Neural progenitor cell (in vitro differentiated cells): ENCODE data around the gene DHRS12. TPM values are rescaled to one million over a fixed set of nuclear protein-coding genes. Genes with fewer than 3 reads are reported as not detected.

Experiments
- DNase-seq: peaks from one replicate; pipeline ENCODE4 v3.0.0-alpha.2; 2016; ENCODE audit warnings: low spot score
- H2AFZ ChIP-seq: fragments of 200-600 bp; sonication (generic); replicated peaks from 2 replicates; pipeline ENCODE4 v1.6.1; 2016; ENCODE audit warnings: antibody characterized with exemption
- H3F3A ChIP-seq: fragments of 200-600 bp; sonication (generic); 2 replicates; pipeline ENCODE4 v1.6.1; 2016; ENCODE audit warnings: antibody characterized with exemption, low read depth
- H3K27ac ChIP-seq: fragments of 200-600 bp; sonication (generic); 2 replicates; pipeline ENCODE4 v1.5.1; 2016; ENCODE audit warnings: mild to moderate bottlenecking
- H3K27me3 ChIP-seq: fragments of 200-600 bp; sonication (generic); 2 replicates; pipeline ENCODE4 v1.6.1; 2016; ENCODE audit warnings: mild to moderate bottlenecking, moderate library complexity
- H3K36me3 ChIP-seq: fragments of 200-600 bp; sonication (generic); 2 replicates; pipeline ENCODE4 v1.5.1; 2016
- H3K4me1 ChIP-seq: fragments of 200-600 bp; sonication (generic); 2 replicates; pipeline ENCODE4 v1.6.1; 2016; ENCODE audit warnings: mixed run types
- H3K4me2 ChIP-seq: fragments of 200-600 bp; sonication (generic); 2 replicates; pipeline ENCODE4 v1.6.1; 2016
- H3K4me3 ChIP-seq: fragments of 200-600 bp; sonication (generic); 2 replicates; pipeline ENCODE4 v1.5.1; 2016
- H3K79me2 ChIP-seq: fragments of 200-600 bp; sonication (generic); 2 replicates; pipeline ENCODE4 v1.6.1; 2016; ENCODE audit warnings: low read depth
- H3K9ac ChIP-seq: fragments of 200-600 bp; sonication (generic); 2 replicates; pipeline ENCODE4 v1.6.1; 2016
- H3K9me3 ChIP-seq: fragments of 200-600 bp; sonication (generic); 2 replicates; pipeline ENCODE4 v1.5.1; 2016; ENCODE audit warnings: low read depth
- H4K20me1 ChIP-seq: fragments of 200-600 bp; sonication (generic); 2 replicates; pipeline ENCODE4 v1.6.1; 2016; ENCODE audit warnings: low read depth
- H3K27ac Mint-ChIP-seq: 3 replicates; pipeline ENCODE4 v1.8.0; 2021; ENCODE audit warnings: mixed read lengths
- H3K27me3 Mint-ChIP-seq: 2 replicates; pipeline ENCODE4 v1.8.0; 2022; ENCODE audit warnings: low read depth, mild to moderate bottlenecking, inconsistent platforms, moderate library complexity, mixed read lengths; ENCODE audit not compliant: insufficient read depth
- H3K36me3 Mint-ChIP-seq: 3 replicates; pipeline ENCODE4 v1.8.0; 2021; ENCODE audit warnings: mixed read lengths
- H3K4me1 Mint-ChIP-seq: 3 replicates; pipeline ENCODE4 v1.8.0; 2021; ENCODE audit warnings: mixed read lengths
- H3K4me3 Mint-ChIP-seq: 3 replicates; pipeline ENCODE4 v1.8.0; 2021; ENCODE audit warnings: mild to moderate bottlenecking, moderate library complexity, mixed read lengths
- H3K9me3 Mint-ChIP-seq: 3 replicates; pipeline ENCODE4 v1.8.0; 2020; ENCODE audit warnings: mixed read lengths
- CTCF ChIP-seq: fragments of 200-600 bp; sonication (generic); IDR thresholded peaks from 2 replicates; pipeline ENCODE4 v1.5.1; 2017; ENCODE audit warnings: antibody characterized with exemption, mild to moderate bottlenecking
- EZH2 ChIP-seq: fragments of 200-600 bp; sonication (generic); IDR thresholded peaks from 2 replicates; pipeline ENCODE4 v1.6.1; 2017; ENCODE audit warnings: antibody characterized with exemption, mild to moderate bottlenecking, moderate library complexity
- EZH2phosphoT487 ChIP-seq: fragments of 200-600 bp; sonication (generic); IDR thresholded peaks from 2 replicates; pipeline ENCODE4 v1.6.1; 2017; ENCODE audit warnings: antibody characterized with exemption
- total RNA-seq: library from RNA; depleted of rRNA; stranded (reverse); fragments of >200 nt; gene quantifications from 2 replicates; pipeline ENCODE4 v1.2.3, GENCODE V29; 2015; ENCODE audit warnings: low replicate concordance

DHRS12 gene
- total RNA-seq, 1 donor from 2014 or later, result 5.2 TPM

GRCh38 chr13:51834581-51835171 is 30.7 kb upstream of the DHRS12 start:
- H4K20me1 ChIP-seq, result no peaks in the 10 kb centered on the region
- no peaks in the 10 kb centered on the region for H3K9me3 Mint-ChIP-seq
- no peak overlapping the region for H3K27ac ChIP-seq
- no peaks in the 10 kb centered on the region for H3K36me3 Mint-ChIP-seq
- H3K9me3 ChIP-seq, result no peaks in the 10 kb centered on the region
- peak; percentile 18 for DNase-seq
- H3K27me3 Mint-ChIP-seq, result peaks cover 5% of the 10 kb centered on the region
- no peak overlapping the region for H3K9ac ChIP-seq
- no peaks in the 10 kb centered on the region for H3K36me3 ChIP-seq
- H3K79me2 ChIP-seq, result no peaks in the 10 kb centered on the region
- no peaks in the 10 kb centered on the region for H3F3A ChIP-seq
- peak overlapping the region; percentile 44 for H3K27ac Mint-ChIP-seq
- H3K4me2 ChIP-seq, result no peak overlapping the region
- no peak overlapping the region for H3K4me3 ChIP-seq
- no peak overlapping the region for H3K4me3 Mint-ChIP-seq
- no peak overlapping the region for H2AFZ ChIP-seq
- H3K4me1 Mint-ChIP-seq, result peaks cover 13% of the 10 kb centered on the region
- H3K4me1 ChIP-seq, result peaks cover 3% of the 10 kb centered on the region
- no peak for TF ChIP-seq CTCF
- TF ChIP-seq EZH2phosphoT487, result no peak
- TF ChIP-seq EZH2, result no peak
- no peaks in the 10 kb centered on the region for H3K27me3 ChIP-seq

DNA sequence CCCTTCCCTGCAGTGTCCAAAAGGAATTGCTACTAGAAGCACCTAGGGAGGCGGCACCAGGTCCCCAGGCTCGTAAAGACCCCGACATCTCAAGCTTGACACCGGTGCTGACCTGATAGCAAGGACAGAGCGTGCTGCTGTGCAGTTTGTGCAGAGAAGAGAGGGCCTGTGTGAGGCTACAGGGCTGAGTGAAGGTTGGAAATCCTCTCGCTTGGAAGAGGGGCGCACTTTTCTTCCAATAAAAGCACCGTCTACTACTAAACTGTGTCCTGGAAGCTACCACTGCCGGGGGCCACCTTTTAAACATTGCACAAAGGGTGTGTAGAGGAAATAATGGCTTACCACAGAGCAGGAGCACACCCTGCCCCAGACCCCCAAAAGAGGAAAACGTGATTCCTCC is 30.0 kb upstream of the DHRS12 start:
- H3K36me3 Mint-ChIP-seq, result no peaks in the 10 kb centered on the region
- H3K27ac Mint-ChIP-seq, result no peak overlapping the region
- peaks cover 5% of the 10 kb centered on the region for H3K27me3 Mint-ChIP-seq
- Histone ChIP-seq H3K27ac (no peak overlapping the region), H3K4me2 (no peak overlapping the region), H3K9ac (no peak overlapping the region), H2AFZ (no peak overlapping the region), H3K4me3 (no peak overlapping the region), H3K27me3 (no peaks in the 10 kb centered on the region), H3K4me1 (peaks cover 3% of the 10 kb centered on the region), H4K20me1 (no peaks in the 10 kb centered on the region), H3K36me3 (no peaks in the 10 kb centered on the region), H3K9me3 (no peaks in the 10 kb centered on the region), H3F3A (no peaks in the 10 kb centered on the region), H3K79me2 (no peaks in the 10 kb centered on the region)
- H3K4me1 Mint-ChIP-seq, result peaks cover 13% of the 10 kb centered on the region
- no peak overlapping the region for H3K4me3 Mint-ChIP-seq
- H3K9me3 Mint-ChIP-seq, result no peaks in the 10 kb centered on the region
- DNase-seq, result no peak
- no peak for TF ChIP-seq EZH2phosphoT487
- no peak for TF ChIP-seq EZH2
- TF ChIP-seq CTCF, result no peak

DNA sequence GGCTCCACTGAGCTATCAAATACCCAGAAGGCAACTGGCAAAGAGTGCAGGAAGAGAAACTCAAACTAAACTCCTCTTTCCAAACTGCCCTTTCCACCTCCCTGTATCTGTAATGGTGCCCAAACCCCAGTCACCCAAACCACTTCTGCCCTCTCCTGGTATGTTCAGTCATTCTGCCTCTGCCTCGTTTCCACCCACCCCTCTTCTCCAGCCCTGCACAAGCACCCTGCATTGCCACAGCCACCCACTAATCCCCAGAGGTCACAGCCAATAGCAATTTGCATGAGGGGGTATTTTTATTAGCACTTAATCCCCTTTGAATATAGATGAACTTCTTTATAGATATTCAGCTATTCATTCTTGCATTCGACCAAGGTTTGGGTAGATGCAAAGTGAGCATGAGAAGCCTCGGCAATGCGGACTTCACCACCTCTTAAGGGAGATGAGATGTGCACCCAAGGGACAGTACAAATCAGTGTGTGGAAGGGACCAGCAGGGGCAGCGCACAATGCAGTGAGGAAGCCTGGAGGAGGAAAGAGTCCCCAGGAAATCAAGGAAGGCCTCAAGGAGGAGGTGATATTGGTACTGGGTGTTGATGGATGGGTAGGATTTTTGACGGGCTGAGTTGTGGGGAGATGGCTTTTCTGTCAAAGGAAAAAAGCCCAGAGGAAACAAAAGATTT is 28.6 kb upstream of the DHRS12 start:
- H3K27ac Mint-ChIP-seq, result no peak overlapping the region
- Histone ChIP-seq H2AFZ (peak overlapping the region; percentile 28), H3K27me3 (no peaks in the 10 kb centered on the region), H3K4me1 (peaks cover 3% of the 10 kb centered on the region), H3K36me3 (no peaks in the 10 kb centered on the region), H3K4me3 (no peak overlapping the region), H3K9me3 (no peaks in the 10 kb centered on the region), H4K20me1 (no peaks in the 10 kb centered on the region), H3K27ac (no peak overlapping the region), H3F3A (no peaks in the 10 kb centered on the region), H3K79me2 (no peaks in the 10 kb centered on the region), H3K9ac (no peak overlapping the region), H3K4me2 (no peak overlapping the region)
- peaks cover 9% of the 10 kb centered on the region for H3K4me1 Mint-ChIP-seq
- H3K9me3 Mint-ChIP-seq, result no peaks in the 10 kb centered on the region
- H3K27me3 Mint-ChIP-seq, result peaks cover 5% of the 10 kb centered on the region
- TF ChIP-seq CTCF, result peak; percentile 47
- no peak for TF ChIP-seq EZH2
- no peak for TF ChIP-seq EZH2phosphoT487
- DNase-seq, result peak; percentile 48
- H3K36me3 Mint-ChIP-seq, result no peaks in the 10 kb centered on the region
- H3K4me3 Mint-ChIP-seq, result no peak overlapping the region
